IPS-20b (cell line): ENCODE data around the gene NKIRAS1.
"Not testable (repeated sequence)": the region's sequence is repeated elsewhere in the genome, so short reads cannot be mapped to it uniquely, and the experiment has no call there.

ENCODE experiments used
- H3K27ac ChIP-seq: one replicate; pipeline ENCODE4 v1.5.1; 2013; ENCODE audit warnings: low read length
- H3K27me3 ChIP-seq: 2 replicates; pipeline ENCODE4 v1.6.1; 2013; ENCODE audit warnings: mild to moderate bottlenecking, low read length, inconsistent platforms; ENCODE audit not compliant: insufficient read depth
- H3K36me3 ChIP-seq: 2 replicates; pipeline ENCODE4 v1.6.1; 2013; ENCODE audit warnings: low read depth, mild to moderate bottlenecking, inconsistent platforms, low read length, moderate library complexity; ENCODE audit not compliant: insufficient read depth
- H3K4me1 ChIP-seq: 2 replicates; pipeline ENCODE4 v1.6.1; 2013; ENCODE audit warnings: mild to moderate bottlenecking, control low read depth, inconsistent platforms, low read length, moderate library complexity; ENCODE audit not compliant: insufficient read depth
- H3K4me3 ChIP-seq: 2 replicates; pipeline ENCODE4 v1.5.1; 2013; ENCODE audit warnings: mild to moderate bottlenecking, low read length, inconsistent platforms
- H3K9ac ChIP-seq: 2 replicates; pipeline ENCODE4 v1.6.1; 2013; ENCODE audit warnings: low read depth, mild to moderate bottlenecking, inconsistent platforms, low read length, moderate library complexity
- H3K9me3 ChIP-seq: 2 replicates; pipeline ENCODE4 v1.6.1; 2013; ENCODE audit warnings: mild to moderate bottlenecking, low read depth, low read length, inconsistent platforms; ENCODE audit not compliant: insufficient read depth

The NKIRAS1 gene

GRCh38 chr3:23894254-23895061 lies 22.3 kb downstream of the NKIRAS1 start:
- Histone ChIP-seq H3K9ac (no peak overlapping the region), H3K4me1 (peaks cover 12% of the 10 kb centered on the region), H3K27me3 (no peaks in the 10 kb centered on the region), H3K4me3 (no peak overlapping the region), H3K27ac (no peak overlapping the region), H3K9me3 (peaks cover 10% of the 10 kb centered on the region), H3K36me3 (peaks cover 59% of the 10 kb centered on the region)

- Histone ChIP-seq H3K4me1 (peaks cover 12% of the 10 kb centered on the region), H3K27ac (no peak overlapping the region), H3K27me3 (no peaks in the 10 kb centered on the region), H3K4me3 (no peak overlapping the region), H3K9me3 (no peaks in the 10 kb centered on the region), H3K36me3 (peaks cover 41% of the 10 kb centered on the region), H3K9ac (no peak overlapping the region)
Observed at GRCh38 chr3:23889950-23890349, 26.8 kb downstream of the NKIRAS1 start.

GRCh38 chr3:23889386-23889785 lies 27.4 kb downstream of the NKIRAS1 start:
- Histone ChIP-seq H3K4me1 (peaks cover 12% of the 10 kb centered on the region), H3K9me3 (no peaks in the 10 kb centered on the region), H3K9ac (no peak overlapping the region), H3K4me3 (no peak overlapping the region), H3K27ac (no peak overlapping the region), H3K36me3 (peaks cover 41% of the 10 kb centered on the region), H3K27me3 (no peaks in the 10 kb centered on the region)

GRCh38 chr3:23888617-23889228 lies 28.1 kb downstream of the NKIRAS1 start:
- Histone ChIP-seq H3K9ac (no peak overlapping the region), H3K27ac (no peak overlapping the region), H3K4me1 (peaks cover 12% of the 10 kb centered on the region), H3K4me3 (no peak overlapping the region), H3K27me3 (no peaks in the 10 kb centered on the region), H3K36me3 (peaks cover 41% of the 10 kb centered on the region), H3K9me3 (no peaks in the 10 kb centered on the region)

GRCh38 chr3:23886311-23886710 lies 30.5 kb downstream of the NKIRAS1 start:
- no peak overlapping the region for H3K27ac ChIP-seq
- H3K4me1 ChIP-seq: no peaks in the 10 kb centered on the region
- H3K9ac ChIP-seq: no peak overlapping the region
- H3K36me3 ChIP-seq: peaks cover 35% of the 10 kb centered on the region; the same call in 1 of the 2 replicates
- no peaks in the 10 kb centered on the region for H3K27me3 ChIP-seq
- H3K4me3 ChIP-seq: no peak overlapping the region
- no peaks in the 10 kb centered on the region for H3K9me3 ChIP-seq

GRCh38 chr3:23885210-23885609 lies 31.6 kb downstream of the NKIRAS1 start:
- Histone ChIP-seq H3K9me3 (no peaks in the 10 kb centered on the region), H3K27ac (no peak overlapping the region), H3K4me1 (no peaks in the 10 kb centered on the region), H3K27me3 (no peaks in the 10 kb centered on the region), H3K9ac (no peak overlapping the region), H3K36me3 (peaks cover 26% of the 10 kb centered on the region; the same call in 1 of the 2 replicates), H3K4me3 (no peak overlapping the region)

GRCh38 chr3:23884481-23884880 lies 32.3 kb downstream of the NKIRAS1 start:
- Histone ChIP-seq H3K9ac (no peak overlapping the region), H3K27me3 (no peaks in the 10 kb centered on the region), H3K4me1 (no peaks in the 10 kb centered on the region), H3K4me3 (no peak overlapping the region), H3K9me3 (no peaks in the 10 kb centered on the region), H3K27ac (no peak overlapping the region), H3K36me3 (peaks cover 21% of the 10 kb centered on the region; the same call in 1 of the 2 replicates)

- Histone ChIP-seq H3K4me3 (no peak overlapping the region), H3K27ac (no peak overlapping the region), H3K4me1 (no peaks in the 10 kb centered on the region), H3K9me3 (peaks cover 11% of the 10 kb centered on the region), H3K36me3 (peaks cover 29% of the 10 kb centered on the region), H3K27me3 (no peaks in the 10 kb centered on the region), H3K9ac (no peak overlapping the region)
Observed at GRCh38 chr3:23882487-23882918, 34.3 kb downstream of the NKIRAS1 start.

GRCh38 chr3:23881993-23882392 lies 34.8 kb downstream of the NKIRAS1 start:
- H3K27ac ChIP-seq, H3K9ac ChIP-seq, H3K27me3 ChIP-seq, H3K4me3 ChIP-seq, H3K4me1 ChIP-seq: not testable (repeated sequence)
- H3K9me3 ChIP-seq: peaks cover 11% of the 10 kb centered on the region
- H3K36me3 ChIP-seq: peaks cover 29% of the 10 kb centered on the region

- Histone ChIP-seq H3K9ac (no peak overlapping the region), H3K36me3 (peaks cover 29% of the 10 kb centered on the region), H3K4me1 (no peaks in the 10 kb centered on the region), H3K9me3 (peaks cover 11% of the 10 kb centered on the region), H3K27me3 (no peaks in the 10 kb centered on the region), H3K4me3 (no peak overlapping the region), H3K27ac (no peak overlapping the region)
Observed at GRCh38 chr3:23880703-23881339, 36.0 kb downstream of the NKIRAS1 start.

GRCh38 chr3:23879485-23879884 lies 37.3 kb downstream of the NKIRAS1 start:
- Histone ChIP-seq H3K9ac (no peak overlapping the region), H3K27ac (no peak overlapping the region)

More at GRCh38 chr3:23879485-23879884, 37.3 kb downstream of the NKIRAS1 start:
- H3K9me3 ChIP-seq: peaks cover 11% of the 10 kb centered on the region
- no peak overlapping the region for H3K4me3 ChIP-seq
- no peaks in the 10 kb centered on the region for H3K4me1 ChIP-seq
- H3K27me3 ChIP-seq: no peaks in the 10 kb centered on the region
- H3K36me3 ChIP-seq: peaks cover 29% of the 10 kb centered on the region
